Sigmoid colon (tissue), 7 donors: ENCODE results near the gene SRRM4. TPM values are rescaled to one million over a fixed set of nuclear protein-coding genes. Genes with fewer than 3 reads are reported as not detected.

Experiments
- DNase-seq: peaks from one replicate; pipeline ENCODE4 v3.0.0-alpha.2; 2019
- H3K27ac ChIP-seq, 4 donors: fragments of 200-600 bp; sonication (generic); one replicate each; pipeline ENCODE4 v1.5.1; 2016 to 2019; ENCODE audit warnings: mild to moderate bottlenecking in 1 of 4
- H3K27me3 ChIP-seq, 3 donors: fragments of 200-600 bp; sonication (generic); one replicate each; pipeline ENCODE4 v1.5.1; 2019; ENCODE audit warnings: mild to moderate bottlenecking in 1 of 3
- H3K36me3 ChIP-seq, 4 donors: fragments of 200-600 bp; sonication (generic); one replicate each; pipeline ENCODE4 v1.5.1; 2016 to 2019
- H3K4me1 ChIP-seq, 4 donors: fragments of 200-600 bp; sonication (generic); one replicate each; pipeline ENCODE4 v1.5.1; 2017 to 2019
- H3K4me3 ChIP-seq, 4 donors: fragments of 200-600 bp; sonication (generic); one replicate each; pipeline ENCODE4 v1.5.1; 2017 to 2019; ENCODE audit warnings: mild to moderate bottlenecking in 2 of 4, moderate library complexity in 1 of 4
- H3K9me3 ChIP-seq, 4 donors: fragments of 200-600 bp in 3 of 4; sonication (generic) in 3 of 4; one replicate each; pipeline versions ENCODE4 v1.5.1 to v1.6.1; 2013 to 2019
- CTCF ChIP-seq, 4 experiments: fragments of 450-650 bp in 3 of 4; fragments of 200-600 bp in 1 of 4; IDR thresholded peaks; one replicate each; pipeline ENCODE4 v1.5.1; 2016 to 2019; ENCODE audit warnings: antibody characterized with exemption in 4 of 4, mild to moderate bottlenecking in 3 of 4, moderate library complexity in 2 of 4
- EP300 ChIP-seq, 4 donors: sonication (generic); formaldehyde crosslinking; IDR thresholded peaks; one replicate each; pipeline ENCODE4 v1.6.1; 2017; ENCODE audit warnings: antibody characterized with exemption in 4 of 4
- POLR2A ChIP-seq, 2 donors: fragments of 450-650 bp; IDR thresholded peaks; one replicate each; pipeline ENCODE4 v1.6.1; 2016; ENCODE audit warnings: antibody characterized with exemption in 2 of 2, mild to moderate bottlenecking in 2 of 2, moderate library complexity in 2 of 2
- POLR2AphosphoS5 ChIP-seq, 4 donors: sonication (generic); formaldehyde crosslinking; IDR thresholded peaks; one replicate each; pipeline ENCODE4 v1.6.1; 2017; ENCODE audit warnings: antibody characterized with exemption in 4 of 4
- WGBS, 2 donors: extraction: QIAGEN DNeasy Blood & Tissue Kit; methylation state at CpG; one replicate each; pipeline ENCODE4 v1.1.7; 2013; 5-methylcytosine and 5-hydroxymethylcytosine counted together
- intact Hi-C: fragments of 100-400 bp; cut with DNase I; formaldehyde crosslinking; loops from one replicate; pipeline ENCODE4 v1.15.1; 2023
- polyA plus RNA-seq, 3 donors: library from polyadenylated mRNA; stranded (reverse); fragments of 200-250 nt; gene quantifications; one replicate each; pipeline ENCODE4 v1.2.3, GENCODE V29; 2013
- total RNA-seq, 4 donors: library from RNA; depleted of rRNA; stranded (reverse); fragments of >200 nt; gene quantifications; one replicate each; pipeline ENCODE4 v1.1.0, GENCODE V29; 2016
- donor health status: healthy with polysubstance abuse.
- donor health status: Bipolar disorder and iron deficiency.
- donor health status: healthy.

The SRRM4 gene
- total and polyA plus RNA-seq, 7 donors = under 0.01 to 0.14 (median 0.07) TPM; not detected in 4

GRCh38 chr12:119090276-119090675 lies 108.9 kb downstream of the SRRM4 start:
- Histone ChIP-seq H3K27ac (no peak overlapping the region), H3K27me3 (peaks cover 0 to 42% (median 0%) of the 10 kb centered on the region in 3 donors), H3K4me3 (no peak overlapping the region), H3K36me3 (no peaks in the 10 kb centered on the region), H3K9me3 (no peaks in the 10 kb centered on the region), H3K4me1 (no peaks in the 10 kb centered on the region)
- 0 to 83% methylated on average over 1 of the region's 1 CpG for WGBS, 2 donors
- intact Hi-C loops = no loop called here
- TF ChIP-seq EP300 (IDR thresholded peaks at IDR 0.05) (no peak), CTCF (IDR thresholded peaks at IDR 0.05) (no peak), POLR2AphosphoS5 (IDR thresholded peaks at IDR 0.05) (no peak), POLR2A (IDR thresholded peaks at IDR 0.05) (no peak)
- DNase-seq = no peak

GRCh38 chr12:119090865-119091264 lies 109.5 kb downstream of the SRRM4 start:
- no peak overlapping the region for H3K4me3 ChIP-seq
- 22 to 27% methylated on average over 3 of the region's 3 CpGs for WGBS, 2 donors
- no peak for DNase-seq
- H3K27ac ChIP-seq = no peak overlapping the region
- no peaks in the 10 kb centered on the region for H3K36me3 ChIP-seq
- H3K4me1 ChIP-seq = no peaks in the 10 kb centered on the region
- H3K27me3 ChIP-seq = peaks cover 0 to 42% (median 0%) of the 10 kb centered on the region in 3 donors
- TF ChIP-seq POLR2A (IDR thresholded peaks at IDR 0.05) (no peak), POLR2AphosphoS5 (IDR thresholded peaks at IDR 0.05) (no peak)
- intact Hi-C loops = no loop called here
- H3K9me3 ChIP-seq = no peaks in the 10 kb centered on the region

GRCh38 chr12:119096429-119097202 lies 115.3 kb downstream of the SRRM4 start:
- no peak for DNase-seq

GRCh38 chr12:119100933-119101332 lies 119.6 kb downstream of the SRRM4 start:
- WGBS, 2 donors = 69 to 78% methylated on average over 3 of the region's 3 CpGs

More at GRCh38 chr12:119096429-119097202, 115.3 kb downstream of the SRRM4 start:
- 41 to 46% methylated on average over 11 of the region's 11 CpGs for WGBS, 2 donors
- no peaks in the 10 kb centered on the region for H3K4me1 ChIP-seq
- intact Hi-C loops = no loop called here
- H3K9me3 ChIP-seq = peaks cover 0 to 6% (median 0%) of the 10 kb centered on the region in 4 donors
- H3K36me3 ChIP-seq = no peaks in the 10 kb centered on the region
- peaks cover 0 to 16% (median 0%) of the 10 kb centered on the region in 3 donors for H3K27me3 ChIP-seq
- H3K4me3 ChIP-seq = no peak overlapping the region
- no peak overlapping the region for H3K27ac ChIP-seq
- no peak for TF ChIP-seq POLR2A (IDR thresholded peaks at IDR 0.05)
- TF ChIP-seq POLR2AphosphoS5 (IDR thresholded peaks at IDR 0.05) = no peak
- no peak for TF ChIP-seq EP300 (IDR thresholded peaks at IDR 0.05)
- no peak for TF ChIP-seq CTCF (IDR thresholded peaks at IDR 0.05)

More at GRCh38 chr12:119100933-119101332, 119.6 kb downstream of the SRRM4 start:
- no peaks in the 10 kb centered on the region for H3K4me1 ChIP-seq
- TF ChIP-seq POLR2AphosphoS5 (IDR thresholded peaks at IDR 0.05) = no peak
- no peak for TF ChIP-seq EP300 (IDR thresholded peaks at IDR 0.05)
- no peak for TF ChIP-seq CTCF (IDR thresholded peaks at IDR 0.05)
- TF ChIP-seq POLR2A (IDR thresholded peaks at IDR 0.05) = no peak
- DNase-seq = no peak
- no peak overlapping the region for H3K27ac ChIP-seq
- H3K27me3 ChIP-seq = no peaks in the 10 kb centered on the region
- no peak overlapping the region for H3K4me3 ChIP-seq
- H3K9me3 ChIP-seq = peaks cover 0 to 6% (median 0%) of the 10 kb centered on the region in 4 donors
- no peaks in the 10 kb centered on the region for H3K36me3 ChIP-seq
- intact Hi-C loops = no loop called here
